K562 (cell line): ENCODE results near the gene CCAR1. TPM values are rescaled to one million over a fixed set of nuclear protein-coding genes. Genes with fewer than 3 reads are reported as not detected.

Experiments
- ATAC-seq: fragments of 200-7000 bp; cut with Tn5 transposase; 3 replicates; pipeline ENCODE4 v1.9.1; 2020; ENCODE audit warnings: moderate library complexity
- BruUV-seq: library from RNA; stranded (reverse); fragments of 400-500 nt; replicated peaks from 2 replicates; lab custom pipeline; 2021; lab: Mats Ljungman, UMichigan
- CTCF ChIA-PET: fragments of 300-600 bp; formaldehyde crosslinking; extraction: SDS; loops from one replicate; lab custom pipeline; 2021; ENCODE audit warnings: low intra/inter-chr PET ratio; lab: Yijun Ruan, JAX
- POLR2A ChIA-PET: fragments of 300-600, 350-650 bp; sonication (Branson Sonifier 250); formaldehyde crosslinking; extraction: SDS; loops from one replicate; lab custom pipeline; 2021; ENCODE audit warnings: antibody characterized with exemption, inconsistent platforms; lab: Yijun Ruan, JAX
- DNase-seq, 4 experiments: peaks; one replicate each; pipeline versions ENCODE4 v3.0.0 to v3.0.0-alpha.2; 2011 to 2018; ENCODE audit warnings: low spot score in 3 of 4, mixed read lengths in 3 of 4; ENCODE audit errors: extremely low read depth in 1 of 4
- FAIRE-seq: peaks from 2 replicates; lab custom pipeline; 2011; peaks lifted over from hg19 to GRCh38; lab: Jason Lieb, UNC
- H2AFZ ChIP-seq: 2 replicates; pipeline ENCODE4 v1.6.0; 2011; ENCODE audit warnings: low read depth, low read length, control low read depth, inconsistent platforms
- H3K27ac ChIP-seq: fragments of 200-600 bp; 3 replicates; pipeline ENCODE4 v1.8.0; 2011; ENCODE audit warnings: low read depth, mild to moderate bottlenecking, control low read depth, inconsistent platforms, low read length, moderate library complexity, mixed read lengths; ENCODE audit errors: extremely low read depth
- H3K27me3 ChIP-seq, 2 experiments: fragments of 300-600 bp in 1 of 2; 2 replicates in 1 of 2; 3 replicates in 1 of 2; pipeline versions ENCODE4 v1.6.0 to v1.8.0; 2011; ENCODE audit warnings: inconsistent platforms in 2 of 2, low read length in 2 of 2, mild to moderate bottlenecking in 1 of 2, mixed read lengths in 1 of 2, moderate library complexity in 1 of 2; ENCODE audit not compliant: control insufficient read depth in 2 of 2, insufficient read depth in 2 of 2
- H3K36me3 ChIP-seq: fragments of 300-600 bp; 3 replicates; pipeline ENCODE4 v1.8.0; 2011; ENCODE audit warnings: mild to moderate bottlenecking, low read length, inconsistent platforms; ENCODE audit not compliant: control insufficient read depth, insufficient read depth
- H3K4me1 ChIP-seq, 2 experiments: fragments of 200-600 bp in 1 of 2; replicated peaks in 1 of 2; 2 replicates in 1 of 2; 3 replicates in 1 of 2; pipeline versions ENCODE4 v1.5.1 to v1.8.0; 2011; ENCODE audit warnings: inconsistent platforms in 2 of 2, low read length in 2 of 2, mild to moderate bottlenecking in 1 of 2, mixed read lengths in 1 of 2, moderate library complexity in 1 of 2; ENCODE audit not compliant: control insufficient read depth in 2 of 2, insufficient read depth in 2 of 2
- H3K4me2 ChIP-seq: 2 replicates; pipeline ENCODE4 v1.6.1; 2011; ENCODE audit warnings: low read length, control low read depth, inconsistent platforms, mixed read lengths; ENCODE audit not compliant: insufficient read depth
- H3K4me3 ChIP-seq: fragments of 200-600 bp; sonication (generic), shearing (Covaris generic); 2 replicates; pipeline ENCODE4 v1.5.1; 2016; ENCODE audit warnings: control low read depth, inconsistent platforms
- H3K79me2 ChIP-seq: fragments of 200-600 bp; 3 replicates; pipeline ENCODE4 v1.8.0; 2011; ENCODE audit warnings: low read length, inconsistent platforms; ENCODE audit not compliant: control insufficient read depth, insufficient read depth
- H3K9ac ChIP-seq, 2 experiments: 2 replicates each; pipeline versions ENCODE4 v1.6.0 to v1.6.1; 2011; ENCODE audit warnings: low read depth in 2 of 2, low read length in 2 of 2, control low read depth in 1 of 2, inconsistent platforms in 1 of 2, mild to moderate bottlenecking in 1 of 2, mixed read lengths in 1 of 2; ENCODE audit not compliant: insufficient read depth in 1 of 2
- H3K9me1 ChIP-seq: one replicate; pipeline ENCODE4 v1.6.0; 2011; ENCODE audit warnings: inconsistent platforms, mild to moderate bottlenecking, low read length, moderate library complexity; ENCODE audit not compliant: control insufficient read depth, insufficient read depth
- H3K9me3 ChIP-seq: replicated peaks from 2 replicates; pipeline ENCODE4 v1.5.1; 2011; ENCODE audit warnings: low read depth, low read length, inconsistent platforms; ENCODE audit not compliant: control insufficient read depth, insufficient read depth
- H4K20me1 ChIP-seq: replicated peaks from 2 replicates; pipeline ENCODE4 v1.6.1; 2011; ENCODE audit warnings: low read length, inconsistent platforms, mixed read lengths; ENCODE audit not compliant: control insufficient read depth, insufficient read depth
- CEBPB ChIP-seq: fragments of 450-650 bp; IDR thresholded peaks from 2 replicates; pipeline ENCODE4 v1.6.1; 2016; ENCODE audit warnings: missing genetic modification characterization, missing compliant biosample characterization
- MAFF ChIP-seq: IDR thresholded peaks from 2 replicates; pipeline ENCODE4 v1.6.1; 2012; ENCODE audit warnings: low read length, improper control_type of control experiment
- NCOA4 ChIP-seq: fragments of 450-650 bp; IDR thresholded peaks from 2 replicates; pipeline ENCODE4 v1.6.1; 2018; ENCODE audit warnings: mild to moderate bottlenecking; ENCODE audit not compliant: partially characterized antibody
- POLR2G ChIP-seq: fragments of 200-400 bp; formaldehyde crosslinking; IDR thresholded peaks from 2 replicates; pipeline ENCODE4 v1.6.1; 2017; ENCODE audit warnings: low read depth, mild to moderate bottlenecking, antibody characterized with exemption, low read length, moderate library complexity
- ZNF224 ChIP-seq: sonication (generic); formaldehyde crosslinking; IDR thresholded peaks from 2 replicates; pipeline ENCODE4 v1.8.0; 2022; ENCODE audit warnings: mild to moderate bottlenecking, missing genetic modification reagents
- WGBS: fragments of 100-300 bp; shearing (Covaris generic); methylation state at CpG from one replicate; pipeline ENCODE4 v1.1.6; 2016; ENCODE audit warnings: low coverage, mixed read lengths; ENCODE audit not compliant: insufficient coverage; ENCODE audit errors: missing lambda C conversion rate; 5-methylcytosine and 5-hydroxymethylcytosine counted together
- in situ Hi-C: fragments of 300-500 bp; cut with MboI; formaldehyde crosslinking; loops from 4 replicates; pipeline ENCODE4 v1.15.0; 2018; ENCODE audit warnings: inconsistent platforms, mixed read lengths
- intact Hi-C: fragments of 100-400 bp; cut with micrococcal nuclease; formaldehyde crosslinking; loops from 2 replicates; pipeline ENCODE4 v1.14.2; 2022
- polyA plus RNA-seq, 8 experiments: library from polyadenylated mRNA; depleted of rRNA in 4 of 8; stranded (reverse) in 5 of 8; unstranded in 3 of 8; fragments of >200 nt; fragmentation: Nextera tagmentation in 2 of 8; fragmentation: Illumina TruSeq in 1 of 8; extraction: Ambion mirVana in 2 of 8; extraction: Trizol in 1 of 8; gene quantifications; 2 replicates each; pipeline versions ENCODE4 v1.2.1 to v1.2.3, GENCODE V29; 2011 to 2014; ENCODE audit warnings: inconsistent platforms in 1 of 8, missing spikeins in 1 of 8
- total RNA-seq, 7 experiments: library from RNA; depleted of rRNA in 6 of 7; stranded (reverse); fragments of >200 nt in 6 of 7; fragmentation: Illumina TruSeq in 2 of 7; extraction: Trizol in 2 of 7; gene quantifications; 2 replicates each; pipeline versions ENCODE4 v1.2.1 to v1.2.3, GENCODE V29; 2011 to 2021; ENCODE audit warnings: low replicate concordance in 1 of 7

Gene CCAR1
- total and polyA plus RNA-seq, 9 of the 15 experiments (the other 6 are each of a cell fraction or from before 2014, with no cell fraction given), result 44.8 to 173 (median 111) TPM

DNA sequence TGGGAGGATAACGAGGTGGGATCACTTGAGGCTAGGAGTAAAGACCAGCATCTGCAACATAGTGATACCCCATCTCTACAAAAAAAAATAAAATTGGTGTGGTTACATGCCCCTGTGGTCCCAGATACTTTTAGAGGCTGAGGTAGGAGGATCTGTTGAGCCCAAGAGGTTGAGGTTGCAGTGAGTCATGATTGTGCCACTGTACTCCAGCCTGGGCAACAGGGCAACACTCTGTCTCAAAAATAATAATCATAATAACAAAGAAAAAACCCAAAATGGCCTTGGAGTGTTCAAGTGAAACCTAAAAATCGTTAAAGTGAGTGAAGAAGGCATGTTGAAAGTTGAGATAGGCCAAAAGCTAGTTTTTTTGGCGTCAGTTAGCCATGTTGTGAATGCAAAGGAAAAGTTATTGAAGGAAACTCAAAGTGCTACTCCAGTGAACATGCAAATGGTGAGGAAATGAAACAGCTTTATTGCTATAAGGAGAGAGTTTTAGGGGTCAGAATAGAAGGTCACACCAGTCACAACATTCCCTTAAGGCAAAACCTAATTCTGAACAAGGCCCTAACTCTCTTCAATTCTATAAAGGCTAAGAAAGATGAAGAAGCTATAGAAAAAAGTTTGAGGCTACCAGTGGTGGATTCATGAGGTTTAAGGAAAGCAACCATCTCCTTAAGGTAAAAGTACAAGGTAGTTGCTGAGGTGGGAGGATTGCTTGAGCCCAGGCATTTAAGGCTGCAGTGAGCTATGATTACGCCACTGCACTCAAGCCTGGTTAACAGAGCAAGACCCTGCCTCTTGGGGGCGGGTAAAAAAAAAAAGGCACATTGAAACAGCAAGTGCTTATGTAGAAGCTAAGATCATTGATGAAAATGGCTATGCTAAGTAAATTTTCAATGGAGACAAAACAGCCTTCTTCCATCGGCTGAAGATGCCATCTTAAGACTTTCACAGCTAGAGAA, 60.9 kb downstream of the CCAR1 start:
- TSS peak; percentile 23 for BruUV-seq
- Histone ChIP-seq H3K9me3 (no peaks in the 10 kb centered on the region), H3K4me1 (no peaks in the 10 kb centered on the region), H3K9me1 (no peaks in the 10 kb centered on the region), H2AFZ (no peak overlapping the region), H3K27me3 (no peaks in the 10 kb centered on the region), H3K9ac (no peak overlapping the region), H3K36me3 (peaks cover 90% of the 10 kb centered on the region), H3K27ac (no peak overlapping the region), H3K4me3 (no peak overlapping the region), H3K79me2 (no peaks in the 10 kb centered on the region), H4K20me1 (no peaks in the 10 kb centered on the region), H3K4me2 (no peak overlapping the region)
- DNase-seq, result no peak
- in situ Hi-C loops (no loop called here), intact Hi-C loops (no loop called here)
- WGBS, result 93% methylated on average over 6 of the region's 6 CpGs
- TF ChIP-seq CEBPB (tag) (0 out of 2 replicates have a peak, but pooled peaks have one; percentile 9), POLR2G (0 out of 2 replicates have a peak, but pooled peaks have one; percentile 24), NCOA4 (no peak)
- ChIA-PET CTCF (no interaction called here), POLR2A (interaction anchor here (0.6 to 1.3 kb wide), 5 partner anchors 12 to 289 kb away, joined by 3 read pairs; no protein-coding TSS in a partner anchor)
- ATAC-seq, result peak; percentile 22; the same call in 2 of the 3 replicates
- FAIRE-seq, result no peak

DNA sequence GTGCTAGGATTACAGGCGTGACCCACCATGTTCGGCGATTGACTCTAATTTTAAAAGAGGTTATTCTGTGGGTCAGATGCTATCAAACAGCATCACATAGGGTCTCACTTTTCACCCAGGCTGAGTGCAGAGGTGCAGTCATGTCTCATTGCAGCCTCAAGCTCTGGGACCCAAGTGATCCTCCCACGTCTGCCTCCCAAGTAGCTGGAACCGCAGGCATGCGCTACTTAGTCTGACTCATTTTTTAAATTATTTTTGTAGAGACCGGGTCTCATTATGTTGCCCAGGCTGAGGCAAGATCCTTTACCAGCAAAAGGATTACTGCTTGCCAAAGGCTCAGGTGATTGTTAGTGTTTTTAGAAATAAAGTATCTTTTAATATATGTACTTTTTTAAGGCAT, 63.4 kb downstream of the CCAR1 start:
- DNase-seq (no peak), FAIRE-seq (no peak), ATAC-seq (no peak)
- H3K27ac ChIP-seq, result no peak overlapping the region
- CTCF ChIA-PET, result no interaction called here
- no peaks in the 10 kb centered on the region for H3K79me2 ChIP-seq
- H4K20me1 ChIP-seq, result no peaks in the 10 kb centered on the region
- no peaks in the 10 kb centered on the region for H3K4me1 ChIP-seq
- H3K4me3 ChIP-seq, result no peak overlapping the region
- H3K9ac ChIP-seq, result no peak overlapping the region
- intact Hi-C loops, result no loop called here
- no peaks in the 10 kb centered on the region for H3K27me3 ChIP-seq
- 95% methylated on average over 7 of the region's 7 CpGs for WGBS
- peaks cover 90% of the 10 kb centered on the region for H3K36me3 ChIP-seq
- in situ Hi-C loops, result no loop called here
- no peak overlapping the region for H2AFZ ChIP-seq
- no peaks in the 10 kb centered on the region for H3K9me3 ChIP-seq
- POLR2A ChIA-PET, result interaction anchor here (1.5 kb wide), 1 partner anchor 13 kb away, joined by 5 read pairs; no protein-coding TSS in a partner anchor
- BruUV-seq, result no TSS peak
- TF ChIP-seq ZNF224 (CRISPR knock-in tag), result no peak
- TF ChIP-seq MAFF, result no peak
- TF ChIP-seq, all 486 proteins: peak for 0
- Histone ChIP-seq H3K4me2 (no peak overlapping the region), H3K9me1 (no peaks in the 10 kb centered on the region)
